Measurements from ENCODE around the gene MEF2B.
"Not testable (repeated sequence)": the region's sequence is repeated elsewhere in the genome, so short reads cannot be mapped to it uniquely, and the experiment has no call there.

Gene MEF2B

GRCh38 chr19:19121371-19121770 lies 48.7 kb downstream of the MEF2B start:
- DNase-seq, result no peak

- DNase-seq, result no peak
Observed at GRCh38 chr19:19120308-19121231, 49.5 kb downstream of the MEF2B start.

GRCh38 chr19:19119325-19120237 lies 50.5 kb downstream of the MEF2B start:
- no peak for DNase-seq

GRCh38 chr19:19115954-19116353 lies 54.1 kb downstream of the MEF2B start:
- peak; percentile 19 for DNase-seq

GRCh38 chr19:19113040-19113626 lies 56.9 kb downstream of the MEF2B start:
- no peak for DNase-seq

- no peak for DNase-seq
Observed at GRCh38 chr19:19111967-19112580, 58.0 kb downstream of the MEF2B start.

GRCh38 chr19:19111136-19111835 lies 58.8 kb downstream of the MEF2B start:
- no peak for DNase-seq

GRCh38 chr19:19110410-19111135 lies 59.5 kb downstream of the MEF2B start:
- no peak for DNase-seq

- DNase-seq, result no peak
Observed at GRCh38 chr19:19109601-19110000, 60.5 kb downstream of the MEF2B start.

- DNase-seq, result no peak
Observed at GRCh38 chr19:19107654-19108053, 62.4 kb downstream of the MEF2B start.

- not testable (repeated sequence) for DNase-seq
Observed at GRCh38 chr19:19106938-19107337, 63.1 kb downstream of the MEF2B start.

- DNase-seq, result no peak
Observed at GRCh38 chr19:19106056-19106551, 64.0 kb downstream of the MEF2B start.

- DNase-seq, result no peak
Observed at GRCh38 chr19:19105365-19106055, 64.6 kb downstream of the MEF2B start.

GRCh38 chr19:19103167-19103566 lies 66.9 kb downstream of the MEF2B start:
- DNase-seq, result no peak

GRCh38 chr19:19102566-19102965 lies 67.5 kb downstream of the MEF2B start:
- not testable (repeated sequence) for DNase-seq

- no peak for DNase-seq
Observed at GRCh38 chr19:19101540-19101939, 68.5 kb downstream of the MEF2B start.

- no peak for DNase-seq
Observed at GRCh38 chr19:19098703-19099632, 71.1 kb downstream of the MEF2B start.

GRCh38 chr19:19098084-19098702 lies 71.9 kb downstream of the MEF2B start:
- DNase-seq, result no peak

Data from CD4-positive, alpha-beta T cell treated with Interleukin-4 for 4 hours (primary cell).